Breast epithelium (tissue), 4 donors: ENCODE data around the gene CNTNAP5. TPM values are rescaled to one million over a fixed set of nuclear protein-coding genes. Genes with fewer than 3 reads are reported as not detected.

Experiments used
- DNase-seq, 2 donors: peaks; one replicate each; pipeline ENCODE4 v3.0.0-alpha.2; 2019; ENCODE audit warnings: low spot score in 2 of 2
- H3K27ac ChIP-seq, 2 donors: fragments of 200-600 bp; sonication (generic) in 1 of 2; one replicate each; pipeline ENCODE4 v1.5.1; 2016 to 2019; ENCODE audit warnings: mild to moderate bottlenecking in 1 of 2
- H3K27me3 ChIP-seq, 2 donors: fragments of 200-600 bp; sonication (generic) in 1 of 2; one replicate each; pipeline versions ENCODE4 v1.5.1 to v1.6.0; 2017 to 2019; ENCODE audit warnings: control low read depth in 1 of 2, mild to moderate bottlenecking in 1 of 2
- H3K36me3 ChIP-seq: fragments of 200-600 bp; one replicate; pipeline ENCODE4 v1.5.1; 2019
- H3K4me1 ChIP-seq, 2 donors: fragments of 200-600 bp; sonication (generic); one replicate each; pipeline ENCODE4 v1.5.1; 2016 to 2019; ENCODE audit warnings: control low read depth in 1 of 2
- H3K4me3 ChIP-seq, 3 donors: fragments of 200-600 bp; sonication (generic); 1 replicate in 2 of 3; 2 replicates in 1 of 3; pipeline ENCODE4 v1.5.1; 2016 to 2019; ENCODE audit warnings: mild to moderate bottlenecking in 3 of 3, moderate library complexity in 2 of 3
- H3K9me3 ChIP-seq, 2 donors: fragments of 200-600 bp; sonication (generic) in 1 of 2; one replicate each; pipeline ENCODE4 v1.5.1; 2016 to 2019; ENCODE audit warnings: control low read depth in 1 of 2
- CTCF ChIP-seq, 3 donors: fragments of 450-650 bp; IDR thresholded peaks; one replicate each; pipeline ENCODE4 v1.5.1; 2016 to 2017; ENCODE audit warnings: antibody characterized with exemption in 3 of 3, mild to moderate bottlenecking in 3 of 3, moderate library complexity in 3 of 3
- POLR2A ChIP-seq: fragments of 450-650 bp; IDR thresholded peaks from one replicate; pipeline ENCODE4 v1.6.1; 2016; ENCODE audit warnings: antibody characterized with exemption, mild to moderate bottlenecking, moderate library complexity
- POLR2AphosphoS5 ChIP-seq, 3 donors: sonication (generic); formaldehyde crosslinking; IDR thresholded peaks; one replicate each; pipeline ENCODE4 v1.6.1; 2017; ENCODE audit warnings: antibody characterized with exemption in 3 of 3
- intact Hi-C: fragments of 100-400 bp; cut with DNase I; formaldehyde crosslinking; loops from one replicate; pipeline ENCODE4 v1.15.1; 2023; ENCODE audit warnings: low total_unique reads
- total RNA-seq, 3 donors: library from RNA; depleted of rRNA; stranded (reverse); fragments of >200 nt; gene quantifications; one replicate each; pipeline ENCODE4 v1.1.0, GENCODE V29; 2016

Gene CNTNAP5
- total RNA-seq, 3 donors from 2014 or later = 0.66 TPM; not detected in 2

GRCh38 chr2:124121760-124122275 lies 96.7 kb downstream of the CNTNAP5 start:
- H3K27ac ChIP-seq = no peak overlapping the region
- H3K4me3 ChIP-seq = no peak overlapping the region
- no peaks in the 10 kb centered on the region for H3K4me1 ChIP-seq
- no peaks in the 10 kb centered on the region for H3K27me3 ChIP-seq
- H3K36me3 ChIP-seq = no peaks in the 10 kb centered on the region
- TF ChIP-seq CTCF (IDR thresholded peaks at IDR 0.05) (no peak), POLR2AphosphoS5 (IDR thresholded peaks at IDR 0.05) (no peak), POLR2A (no peak)
- no peak for DNase-seq
- intact Hi-C loops = no loop called here
- no peaks in the 10 kb centered on the region for H3K9me3 ChIP-seq

- H3K4me1 ChIP-seq = no peaks in the 10 kb centered on the region
- no peaks in the 10 kb centered on the region for H3K27me3 ChIP-seq
- no peaks in the 10 kb centered on the region for H3K36me3 ChIP-seq
- H3K9me3 ChIP-seq = no peaks in the 10 kb centered on the region
- TF ChIP-seq CTCF (IDR thresholded peaks at IDR 0.05) (no peak), POLR2A (no peak), POLR2AphosphoS5 (IDR thresholded peaks at IDR 0.05) (no peak)
- intact Hi-C loops = no loop called here
- DNase-seq = no peak
- H3K4me3 ChIP-seq = no peak overlapping the region
- H3K27ac ChIP-seq = no peak overlapping the region
Measured at GRCh38 chr2:124122340-124122739, 97.3 kb downstream of the CNTNAP5 start.

GRCh38 chr2:124131276-124131675 lies 106.2 kb downstream of the CNTNAP5 start:
- no peak overlapping the region for H3K27ac ChIP-seq
- intact Hi-C loops = no loop called here
- H3K9me3 ChIP-seq = no peaks in the 10 kb centered on the region
- H3K4me3 ChIP-seq = no peak overlapping the region
- TF ChIP-seq POLR2A = no peak
- no peak for TF ChIP-seq CTCF (IDR thresholded peaks at IDR 0.05)
- TF ChIP-seq POLR2AphosphoS5 (IDR thresholded peaks at IDR 0.05) = no peak
- no peaks in the 10 kb centered on the region for H3K36me3 ChIP-seq
- no peaks in the 10 kb centered on the region for H3K4me1 ChIP-seq
- DNase-seq = no peak
- no peaks in the 10 kb centered on the region for H3K27me3 ChIP-seq

GRCh38 chr2:124136110-124136509 lies 111.0 kb downstream of the CNTNAP5 start:
- no peak for TF ChIP-seq POLR2AphosphoS5 (IDR thresholded peaks at IDR 0.05)
- no peak for TF ChIP-seq CTCF (IDR thresholded peaks at IDR 0.05)
- no peak for TF ChIP-seq POLR2A
- DNase-seq = no peak
- H3K4me3 ChIP-seq = no peak overlapping the region
- H3K4me1 ChIP-seq = no peaks in the 10 kb centered on the region
- intact Hi-C loops = no loop called here
- H3K36me3 ChIP-seq = no peaks in the 10 kb centered on the region
- no peaks in the 10 kb centered on the region for H3K27me3 ChIP-seq
- no peaks in the 10 kb centered on the region for H3K9me3 ChIP-seq
- H3K27ac ChIP-seq = no peak overlapping the region

- Histone ChIP-seq H3K4me3 (no peak overlapping the region), H3K36me3 (no peaks in the 10 kb centered on the region), H3K4me1 (no peaks in the 10 kb centered on the region), H3K27ac (no peak overlapping the region), H3K27me3 (no peaks in the 10 kb centered on the region), H3K9me3 (no peaks in the 10 kb centered on the region)
- no peak for DNase-seq
- TF ChIP-seq POLR2A (no peak), POLR2AphosphoS5 (IDR thresholded peaks at IDR 0.05) (no peak)
- intact Hi-C loops = no loop called here
Measured at GRCh38 chr2:124138076-124138475, 113.0 kb downstream of the CNTNAP5 start.

GRCh38 chr2:124145982-124146381 lies 120.9 kb downstream of the CNTNAP5 start:
- DNase-seq = no peak
- H3K4me1 ChIP-seq = no peaks in the 10 kb centered on the region
- no peaks in the 10 kb centered on the region for H3K36me3 ChIP-seq
- TF ChIP-seq POLR2A (no peak), POLR2AphosphoS5 (IDR thresholded peaks at IDR 0.05) (no peak), CTCF (IDR thresholded peaks at IDR 0.05) (no peak)
- H3K9me3 ChIP-seq = no peaks in the 10 kb centered on the region
- H3K27me3 ChIP-seq = no peaks in the 10 kb centered on the region
- H3K4me3 ChIP-seq = no peak overlapping the region
- H3K27ac ChIP-seq = no peak overlapping the region
- intact Hi-C loops = no loop called here
